Measurements from ENCODE around the gene NSMCE1.

NSMCE1 gene

GRCh38 chr16:27241658-27242057 lies 26.9 kb downstream of the NSMCE1 start:
- no peak for DNase-seq (ENCODE audit: low read depth)
- TF ChIP-seq CTCF (conservative IDR thresholded peaks at IDR 0.05; ENCODE audit: low read depth, low read length), result no peak

GRCh38 chr16:27240948-27241531 lies 27.5 kb downstream of the NSMCE1 start:
- no peak for TF ChIP-seq CTCF (conservative IDR thresholded peaks at IDR 0.05; ENCODE audit: low read depth, low read length)
- DNase-seq (ENCODE audit: low read depth), result no peak
- no peak overlapping the region for H3K4me3 ChIP-seq (ENCODE audit: low read length)

More at GRCh38 chr16:27241658-27242057, 26.9 kb downstream of the NSMCE1 start:
- no peak overlapping the region for H3K4me3 ChIP-seq (ENCODE audit: low read length)

GRCh38 chr16:27239906-27240655 lies 28.5 kb downstream of the NSMCE1 start:
- TF ChIP-seq CTCF (conservative IDR thresholded peaks at IDR 0.05; ENCODE audit: low read depth, low read length), result no peak
- no peak overlapping the region for H3K4me3 ChIP-seq (ENCODE audit: low read length)
- no peak for DNase-seq (ENCODE audit: low read depth)

GRCh38 chr16:27239026-27239425 lies 29.5 kb downstream of the NSMCE1 start:
- no peak for DNase-seq (ENCODE audit: low read depth)
- no peak for TF ChIP-seq CTCF (conservative IDR thresholded peaks at IDR 0.05; ENCODE audit: low read depth, low read length)
- no peak overlapping the region for H3K4me3 ChIP-seq (ENCODE audit: low read length)

- TF ChIP-seq CTCF (conservative IDR thresholded peaks at IDR 0.05; ENCODE audit: low read depth, low read length), result no peak
- no peak for DNase-seq (ENCODE audit: low read depth)
- no peak overlapping the region for H3K4me3 ChIP-seq (ENCODE audit: low read length)
These were observed 30.0 kb downstream of the NSMCE1 start for GRCh38 chr16:27238591-27238990.

GRCh38 chr16:27238016-27238587 lies 30.5 kb downstream of the NSMCE1 start:
- no peak overlapping the region for H3K4me3 ChIP-seq (ENCODE audit: low read length)
- TF ChIP-seq CTCF (conservative IDR thresholded peaks at IDR 0.05; ENCODE audit: low read depth, low read length), result no peak
- DNase-seq (ENCODE audit: low read depth), result no peak

All from retinal pigment epithelial cell (primary cell).